Activated naive CD4-positive, alpha-beta T cell treated with anti-CD3 and anti-CD28 coated beads, Interleukin-2, amount 10 ng/mL, durations not matched to agents 7 days and 5 days (primary cell): Measurements from ENCODE around the gene TMEM106B.
A peak's percentile ranks its signal among the peaks of the same experiment; 100 is the strongest.
"Not testable (repeated sequence)": the region's sequence is repeated elsewhere in the genome, so short reads cannot be mapped to it uniquely, and the experiment has no call there.

Experiments used
- CTCF ChIA-PET: fragments of 350-600 bp; sonication (Branson Sonifier 250); formaldehyde crosslinking; loops from one replicate; lab custom pipeline; 2021; ENCODE audit warnings: antibody characterized with exemption; lab: Charles Lee
- DNase-seq: peaks from one replicate; pipeline ENCODE4 v3.0.0-alpha.2; 2020
- H3K27ac Mint-ChIP-seq: one replicate; pipeline ENCODE4 v1.8.0; 2021; ENCODE audit warnings: mild to moderate bottlenecking, moderate library complexity, mixed read lengths
- H3K27me3 Mint-ChIP-seq: one replicate; pipeline ENCODE4 v1.8.0; 2021; ENCODE audit warnings: mild to moderate bottlenecking, mixed read lengths
- H3K36me3 Mint-ChIP-seq: one replicate; pipeline ENCODE4 v1.8.0; 2021; ENCODE audit warnings: mixed read lengths
- H3K4me1 Mint-ChIP-seq: one replicate; pipeline ENCODE4 v1.8.0; 2021; ENCODE audit warnings: mixed read lengths
- H3K4me3 Mint-ChIP-seq: one replicate; pipeline ENCODE4 v1.8.0; 2021; ENCODE audit warnings: mild to moderate bottlenecking, moderate library complexity, mixed read lengths
- H3K9me3 Mint-ChIP-seq: one replicate; pipeline ENCODE4 v1.8.0; 2021; ENCODE audit warnings: mixed read lengths

Gene TMEM106B

GRCh38 chr7:12211054-12211710 lies at the start of gene TMEM106B:
TMEM106B (plus strand) TSS chr7:12211294; CDS start chr7:12214811, 3,517 bp downstream.
- peaks cover 24% of the 10 kb centered on the region for H3K36me3 Mint-ChIP-seq
- peaks cover 13% of the 10 kb centered on the region for H3K27me3 Mint-ChIP-seq
- peak within 1 kb of the TSS; percentile 91 for H3K4me3 Mint-ChIP-seq
- CTCF ChIA-PET: interaction anchor here (0.6 to 1.4 kb wide), 9 partner anchors 45 to 247 kb away, joined by 3 to 5 read pairs (median 3); no protein-coding TSS in a partner anchor
- H3K9me3 Mint-ChIP-seq: no peaks in the 10 kb centered on the region
- H3K4me1 Mint-ChIP-seq: peaks cover 34% of the 10 kb centered on the region
- H3K27ac Mint-ChIP-seq: peak within 1 kb of the TSS; percentile 98
- peak; percentile 98 for DNase-seq

GRCh38 chr7:12162415-12163113 lies 48.5 kb upstream of the TMEM106B start:
- Mint-ChIP-seq H3K36me3 (peaks cover 20% of the 10 kb centered on the region), H3K9me3 (peaks cover 28% of the 10 kb centered on the region), H3K27ac (no peak overlapping the region), H3K27me3 (peaks cover 4% of the 10 kb centered on the region), H3K4me3 (no peak overlapping the region), H3K4me1 (no peaks in the 10 kb centered on the region)
- no peak for DNase-seq
- CTCF ChIA-PET: no interaction called here

- H3K27ac Mint-ChIP-seq, H3K27me3 Mint-ChIP-seq, DNase-seq, H3K4me3 Mint-ChIP-seq, CTCF ChIA-PET: not testable (repeated sequence)
- peaks cover 54% of the 10 kb centered on the region for H3K36me3 Mint-ChIP-seq
- H3K9me3 Mint-ChIP-seq: peaks cover 58% of the 10 kb centered on the region
- H3K4me1 Mint-ChIP-seq: peaks cover 29% of the 10 kb centered on the region
Measured at GRCh38 chr7:12168065-12168464, 43.0 kb upstream of the TMEM106B start.

GRCh38 chr7:12169981-12170820 lies 40.9 kb upstream of the TMEM106B start:
- Mint-ChIP-seq H3K36me3 (peaks cover 52% of the 10 kb centered on the region), H3K9me3 (peaks cover 52% of the 10 kb centered on the region), H3K27ac (peak overlapping the region; percentile 90), H3K4me1 (peaks cover 29% of the 10 kb centered on the region)
- not testable (repeated sequence) for H3K27me3 Mint-ChIP-seq, H3K4me3 Mint-ChIP-seq
- peak; percentile 79 for DNase-seq
- CTCF ChIA-PET: interaction anchor here (1.6 kb wide), 1 partner anchor 122 kb away, joined by 4 read pairs; no protein-coding TSS in a partner anchor

- H3K27ac Mint-ChIP-seq: no peak overlapping the region
- peaks cover 23% of the 10 kb centered on the region for H3K36me3 Mint-ChIP-seq
- DNase-seq: no peak
- peaks cover 19% of the 10 kb centered on the region for H3K9me3 Mint-ChIP-seq
- CTCF ChIA-PET: no interaction called here
- H3K4me3 Mint-ChIP-seq: no peak overlapping the region
- H3K4me1 Mint-ChIP-seq: peaks cover 29% of the 10 kb centered on the region
- no peaks in the 10 kb centered on the region for H3K27me3 Mint-ChIP-seq
Measured at GRCh38 chr7:12173671-12174070, 37.4 kb upstream of the TMEM106B start.

GRCh38 chr7:12174931-12175330 lies 36.2 kb upstream of the TMEM106B start:
- Mint-ChIP-seq H3K27me3 (no peaks in the 10 kb centered on the region), H3K36me3 (peaks cover 10% of the 10 kb centered on the region), H3K9me3 (peaks cover 6% of the 10 kb centered on the region), H3K4me3 (no peak overlapping the region), H3K27ac (no peak overlapping the region), H3K4me1 (peaks cover 19% of the 10 kb centered on the region)
- DNase-seq: no peak
- CTCF ChIA-PET: no interaction called here

- Mint-ChIP-seq H3K36me3 (no peaks in the 10 kb centered on the region), H3K27ac (no peak overlapping the region), H3K4me1 (no peaks in the 10 kb centered on the region), H3K27me3 (no peaks in the 10 kb centered on the region), H3K4me3 (no peak overlapping the region), H3K9me3 (no peaks in the 10 kb centered on the region)
- CTCF ChIA-PET: no interaction called here
- DNase-seq: no peak
Measured at GRCh38 chr7:12178317-12178716, 32.8 kb upstream of the TMEM106B start.

- H3K4me3 Mint-ChIP-seq: no peak overlapping the region
Measured at GRCh38 chr7:12194426-12194825, 16.7 kb upstream of the TMEM106B start.

GRCh38 chr7:12196386-12196785 lies 14.7 kb upstream of the TMEM106B start:
- H3K9me3 Mint-ChIP-seq: no peaks in the 10 kb centered on the region
- CTCF ChIA-PET: no interaction called here
- no peaks in the 10 kb centered on the region for H3K36me3 Mint-ChIP-seq
- no peak overlapping the region for H3K27ac Mint-ChIP-seq
- no peak overlapping the region for H3K4me3 Mint-ChIP-seq
- DNase-seq: no peak
- peaks cover 9% of the 10 kb centered on the region for H3K27me3 Mint-ChIP-seq
- no peaks in the 10 kb centered on the region for H3K4me1 Mint-ChIP-seq

More at GRCh38 chr7:12194426-12194825, 16.7 kb upstream of the TMEM106B start:
- peaks cover 9% of the 10 kb centered on the region for H3K27me3 Mint-ChIP-seq
- no peak for DNase-seq
- no peaks in the 10 kb centered on the region for H3K4me1 Mint-ChIP-seq
- H3K36me3 Mint-ChIP-seq: no peaks in the 10 kb centered on the region
- H3K9me3 Mint-ChIP-seq: no peaks in the 10 kb centered on the region
- CTCF ChIA-PET: no interaction called here
- H3K27ac Mint-ChIP-seq: no peak overlapping the region

GRCh38 chr7:12199363-12199762 lies 11.7 kb upstream of the TMEM106B start:
- no peak overlapping the region for H3K4me3 Mint-ChIP-seq
- no peak overlapping the region for H3K27ac Mint-ChIP-seq
- CTCF ChIA-PET: interaction anchor here (0.6 kb wide), 1 partner anchor 144 kb away, joined by 3 read pairs; no protein-coding TSS in a partner anchor
- H3K4me1 Mint-ChIP-seq: no peaks in the 10 kb centered on the region
- H3K36me3 Mint-ChIP-seq: no peaks in the 10 kb centered on the region
- peaks cover 4% of the 10 kb centered on the region for H3K27me3 Mint-ChIP-seq
- no peak for DNase-seq
- H3K9me3 Mint-ChIP-seq: no peaks in the 10 kb centered on the region

GRCh38 chr7:12207046-12207445 lies 4.0 kb upstream of the TMEM106B start:
- H3K9me3 Mint-ChIP-seq: no peaks in the 10 kb centered on the region
- peaks cover 13% of the 10 kb centered on the region for H3K27me3 Mint-ChIP-seq
- peaks cover 2% of the 10 kb centered on the region for H3K36me3 Mint-ChIP-seq
- no peak overlapping the region for H3K4me3 Mint-ChIP-seq
- CTCF ChIA-PET: no interaction called here
- peaks cover 14% of the 10 kb centered on the region for H3K4me1 Mint-ChIP-seq
- no peak for DNase-seq
- H3K27ac Mint-ChIP-seq: no peak overlapping the region

- H3K9me3 Mint-ChIP-seq: no peaks in the 10 kb centered on the region
- CTCF ChIA-PET: no interaction called here
- H3K4me3 Mint-ChIP-seq: no peak overlapping the region
- peaks cover 28% of the 10 kb centered on the region for H3K4me1 Mint-ChIP-seq
- no peak overlapping the region for H3K27ac Mint-ChIP-seq
- no peak for DNase-seq
- H3K27me3 Mint-ChIP-seq: peaks cover 13% of the 10 kb centered on the region
- peaks cover 8% of the 10 kb centered on the region for H3K36me3 Mint-ChIP-seq
Measured at GRCh38 chr7:12209221-12209620, 1.9 kb upstream of the TMEM106B start.

GRCh38 chr7:12210179-12211053 lies 678 bp upstream of the TMEM106B start:
- Mint-ChIP-seq H3K27me3 (peaks cover 13% of the 10 kb centered on the region), H3K4me1 (peaks cover 34% of the 10 kb centered on the region), H3K9me3 (no peaks in the 10 kb centered on the region), H3K36me3 (peaks cover 17% of the 10 kb centered on the region), H3K4me3 (peak overlapping the region; percentile 91), H3K27ac (peak overlapping the region; percentile 98)
- DNase-seq: no peak
- CTCF ChIA-PET: interaction anchor here (0.6 to 1.4 kb wide), 6 partner anchors 46 to 112 kb away, joined by 3 read pairs; no protein-coding TSS in a partner anchor
